VCaP (cell line): ENCODE measurements around the gene ATRAID.

ENCODE experiments used
- H3K27ac ChIP-seq: fragments of 450-650 bp; 2 replicates; pipeline ENCODE4 v1.5.1; 2017
- TF ChIP-seq, protein P1 (sequence below): fragments of 450-650 bp; conservative IDR thresholded peaks from 2 replicates; pipeline ENCODE4 v1.5.1; 2017; ENCODE audit warnings: mild to moderate bottlenecking, moderate library complexity

ATRAID gene

DNA sequence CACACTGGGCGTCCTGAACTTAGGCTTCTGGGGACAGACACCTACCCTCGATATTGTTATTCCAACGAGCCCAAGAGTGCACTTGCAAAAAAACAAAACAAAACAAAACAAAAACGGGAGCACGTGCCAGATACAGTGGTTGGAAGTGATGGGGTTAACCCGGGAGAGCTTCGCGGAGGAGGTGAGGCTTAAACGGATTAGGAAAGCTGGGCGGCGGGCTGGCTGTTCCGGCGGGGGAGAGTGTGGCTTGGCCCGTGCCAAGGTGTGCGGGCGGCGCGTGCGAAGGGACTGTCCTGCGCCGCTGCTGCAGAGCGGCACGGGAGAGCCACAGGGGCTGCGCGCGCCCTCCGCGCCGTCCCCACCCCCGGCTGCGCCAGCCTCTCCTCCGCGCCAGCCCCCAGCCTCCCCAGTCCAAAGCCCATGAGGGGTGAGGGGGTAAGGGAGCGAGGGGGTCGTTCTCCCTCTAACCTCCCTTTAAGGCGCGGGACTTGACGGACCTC is 52.5 kb downstream of the ATRAID start:
- TF ChIP-seq, protein P1, sequence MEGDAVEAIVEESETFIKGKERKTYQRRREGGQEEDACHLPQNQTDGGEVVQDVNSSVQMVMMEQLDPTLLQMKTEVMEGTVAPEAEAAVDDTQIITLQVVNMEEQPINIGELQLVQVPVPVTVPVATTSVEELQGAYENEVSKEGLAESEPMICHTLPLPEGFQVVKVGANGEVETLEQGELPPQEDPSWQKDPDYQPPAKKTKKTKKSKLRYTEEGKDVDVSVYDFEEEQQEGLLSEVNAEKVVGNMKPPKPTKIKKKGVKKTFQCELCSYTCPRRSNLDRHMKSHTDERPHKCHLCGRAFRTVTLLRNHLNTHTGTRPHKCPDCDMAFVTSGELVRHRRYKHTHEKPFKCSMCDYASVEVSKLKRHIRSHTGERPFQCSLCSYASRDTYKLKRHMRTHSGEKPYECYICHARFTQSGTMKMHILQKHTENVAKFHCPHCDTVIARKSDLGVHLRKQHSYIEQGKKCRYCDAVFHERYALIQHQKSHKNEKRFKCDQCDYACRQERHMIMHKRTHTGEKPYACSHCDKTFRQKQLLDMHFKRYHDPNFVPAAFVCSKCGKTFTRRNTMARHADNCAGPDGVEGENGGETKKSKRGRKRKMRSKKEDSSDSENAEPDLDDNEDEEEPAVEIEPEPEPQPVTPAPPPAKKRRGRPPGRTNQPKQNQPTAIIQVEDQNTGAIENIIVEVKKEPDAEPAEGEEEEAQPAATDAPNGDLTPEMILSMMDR = no peak
- peak overlapping the region; percentile 24; the same call in 1 of the 2 replicates for H3K27ac ChIP-seq

DNA sequence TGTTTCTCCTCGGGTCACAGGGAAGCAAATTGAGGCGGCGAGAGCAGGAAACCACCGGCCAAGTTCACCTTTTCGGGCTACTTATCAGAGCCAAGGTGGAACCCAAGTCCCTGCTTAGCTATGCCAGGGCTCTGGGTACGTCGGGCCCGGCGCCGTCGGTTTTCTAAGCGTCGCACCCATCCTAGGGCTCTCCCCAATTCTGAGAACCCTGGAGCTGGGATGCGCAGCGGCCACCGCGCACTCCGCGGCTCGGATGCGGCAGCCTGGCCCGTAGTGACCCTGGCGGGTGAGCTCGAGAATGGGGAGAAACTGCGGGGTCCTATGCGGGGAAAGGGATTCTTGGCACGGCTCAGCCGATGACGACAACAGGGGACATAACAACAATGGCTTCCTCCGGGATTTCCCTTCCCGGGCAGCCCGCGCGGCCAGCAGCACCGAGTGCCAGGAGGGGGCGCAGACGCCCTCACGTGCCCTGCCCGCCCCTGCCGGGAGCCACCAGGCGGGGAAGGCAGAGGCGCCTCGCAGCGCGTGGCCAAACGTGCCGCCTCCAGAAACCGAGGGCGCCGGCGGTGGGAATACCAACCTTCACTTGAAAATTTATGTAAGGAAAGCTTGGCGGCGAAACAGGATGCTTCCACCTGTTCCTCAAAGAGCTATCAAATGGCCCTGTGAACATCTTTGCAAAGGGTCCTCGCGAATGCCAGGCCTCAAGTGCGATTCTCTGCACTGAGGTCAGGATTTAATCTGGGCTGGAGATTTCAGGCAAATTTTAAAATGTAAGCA is 53.1 kb downstream of the ATRAID start:
- TF ChIP-seq, protein P1 = peak; percentile 80
- H3K27ac ChIP-seq = peak overlapping the region; percentile 24; the same call in 1 of the 2 replicates

DNA sequence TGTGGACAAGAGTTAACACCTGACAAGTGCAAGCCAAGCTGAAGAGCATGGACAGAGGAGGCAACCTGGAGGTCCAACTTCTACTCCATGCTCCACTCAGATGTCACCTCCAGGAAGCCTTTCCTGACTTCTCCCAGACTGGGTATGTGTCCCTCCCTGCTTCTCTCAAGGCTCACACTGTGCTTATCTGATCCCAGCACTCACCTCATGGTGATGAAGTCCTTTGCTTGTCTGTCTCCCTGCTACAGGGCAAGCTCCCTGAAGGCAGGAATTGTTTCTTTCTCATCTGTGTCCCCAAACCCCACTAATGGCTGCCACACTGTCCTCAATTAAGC is 53.7 kb downstream of the ATRAID start:
- no peak overlapping the region; the same call in 1 of the 2 replicates for H3K27ac ChIP-seq
- TF ChIP-seq, protein P1 = no peak
